GM21723 (cell line): ENCODE measurements around the gene HPCAL1.
A peak's percentile ranks its signal among the peaks of the same experiment; 100 is the strongest.

ENCODE experiments used
- ATAC-seq: cut with Tn5 transposase; IDR thresholded peaks from one replicate; pipeline ENCODE4 v1.9.1; 2021; ENCODE audit warnings: mild to moderate bottlenecking, moderate library complexity; ENCODE audit not compliant: unreplicated experiment

Gene HPCAL1

GRCh38 chr2:10415048-10415447 lies 112.3 kb downstream of the HPCAL1 start:
- no peak for ATAC-seq

- no peak for ATAC-seq
Measured at GRCh38 chr2:10415640-10416039, 112.9 kb downstream of the HPCAL1 start.

GRCh38 chr2:10417551-10418335 lies 115.0 kb downstream of the HPCAL1 start:
- no peak for ATAC-seq

- ATAC-seq: no peak
Measured at GRCh38 chr2:10419553-10420257, 117.0 kb downstream of the HPCAL1 start.

GRCh38 chr2:10422251-10422650 lies 119.5 kb downstream of the HPCAL1 start:
- ATAC-seq: no peak

GRCh38 chr2:10422732-10423399 lies 120.2 kb downstream of the HPCAL1 start:
- ATAC-seq: no peak

- no peak for ATAC-seq
Measured at GRCh38 chr2:10423400-10423774, 120.7 kb downstream of the HPCAL1 start.

GRCh38 chr2:10424051-10424450 lies 121.3 kb downstream of the HPCAL1 start:
- ATAC-seq: no peak

GRCh38 chr2:10424916-10425505 lies 122.3 kb downstream of the HPCAL1 start:
- no peak for ATAC-seq

- ATAC-seq: no peak
Measured at GRCh38 chr2:10425699-10426098, 123.0 kb downstream of the HPCAL1 start.

GRCh38 chr2:10426726-10427617 lies 124.3 kb downstream of the HPCAL1 start:
- ATAC-seq: no peak

GRCh38 chr2:10427618-10427949 lies 124.9 kb downstream of the HPCAL1 start:
- no peak for ATAC-seq

- no peak for ATAC-seq
Measured at GRCh38 chr2:10428355-10428754, 125.7 kb downstream of the HPCAL1 start.

GRCh38 chr2:10428924-10429323 lies 126.2 kb downstream of the HPCAL1 start:
- no peak for ATAC-seq

- no peak for ATAC-seq
Measured at GRCh38 chr2:10430886-10431622, 128.3 kb downstream of the HPCAL1 start.

- ATAC-seq: no peak
Measured at GRCh38 chr2:10431797-10432196, 129.1 kb downstream of the HPCAL1 start.

GRCh38 chr2:10432311-10433181 lies 129.8 kb downstream of the HPCAL1 start:
- peak; percentile 59 for ATAC-seq

- ATAC-seq: no peak
Measured at GRCh38 chr2:10433264-10433946, 130.7 kb downstream of the HPCAL1 start.
